SK-MEL-5 (cell line): Measurements from ENCODE around the gene EIF3D. TPM values are rescaled to one million over a fixed set of nuclear protein-coding genes. Genes with fewer than 3 reads are reported as not detected.

Source experiments
- total RNA-seq: library from RNA; depleted of rRNA; stranded (reverse); fragments of >200 nt; shearing (Covaris generic); gene quantifications from 2 replicates; pipeline ENCODE4 v1.2.3, GENCODE V29; 2014; rRNA removed

The EIF3D gene
- total RNA-seq, 1 experiment from 2014 or later = 852 TPM

Other genes starting within 250 kb of the EIF3D start
- 69.7 and 99.6 TPM in 2 replicates for gene MYH9, start 141.2 kb downstream of the EIF3D start, total RNA-seq
- gene TXN2, start 47.5 kb downstream of the EIF3D start, total RNA-seq = 26.9 and 37.1 TPM in 2 replicates
- 12.9 and 15.2 TPM in 2 replicates for gene FOXRED2, start 22.1 kb downstream of the EIF3D start, total RNA-seq
- not detected in 2 replicates for gene CACNG2, start 174.6 kb upstream of the EIF3D start, total RNA-seq
- 18.9 and 20.2 TPM in 2 replicates for gene IFT27, start 247.0 kb upstream of the EIF3D start, total RNA-seq